Astrocyte (in vitro differentiated cells and primary cell): ENCODE results near the gene P2RY6. TPM values are rescaled to one million over a fixed set of nuclear protein-coding genes. Genes with fewer than 3 reads are reported as not detected.
A peak's percentile ranks its signal among the peaks of the same experiment; 100 is the strongest.

ENCODE experiments used
- DNase-seq: peaks from one replicate; pipeline ENCODE4 v3.0.0-alpha.2; 2010; ENCODE audit warnings: low read depth
- FAIRE-seq: peaks from 2 replicates; lab custom pipeline; 2011; peaks lifted over from hg19 to GRCh38; lab: Jason Lieb, UNC
- H2AFZ ChIP-seq: 2 replicates; pipeline ENCODE4 v1.6.0; 2012; ENCODE audit warnings: low read depth, low read length, inconsistent platforms
- H3K27ac ChIP-seq: 2 replicates; pipeline ENCODE4 v1.5.1; 2011; ENCODE audit warnings: low read depth, low read length, inconsistent platforms
- H3K27me3 ChIP-seq: 2 replicates; pipeline ENCODE4 v1.6.0; 2011; ENCODE audit warnings: low read length, inconsistent platforms; ENCODE audit not compliant: insufficient read depth
- H3K36me3 ChIP-seq: 2 replicates; pipeline ENCODE4 v1.5.1; 2011; ENCODE audit warnings: low read length, inconsistent platforms; ENCODE audit not compliant: insufficient read depth
- H3K4me1 ChIP-seq: 2 replicates; pipeline ENCODE4 v1.5.1; 2011; ENCODE audit warnings: low read length, inconsistent platforms; ENCODE audit not compliant: insufficient read depth
- H3K4me2 ChIP-seq: 2 replicates; pipeline ENCODE4 v1.6.0; 2012; ENCODE audit warnings: low read length, inconsistent platforms
- H3K4me3 ChIP-seq: 2 replicates; pipeline ENCODE4 v1.5.1; 2011; ENCODE audit warnings: low read depth, mild to moderate bottlenecking, low read length, inconsistent platforms; ENCODE audit not compliant: insufficient read depth
- H3K79me2 ChIP-seq: 2 replicates; pipeline ENCODE4 v1.6.0; 2012; ENCODE audit warnings: mild to moderate bottlenecking, low read length, inconsistent platforms; ENCODE audit not compliant: insufficient read depth
- H3K9ac ChIP-seq: 2 replicates; pipeline ENCODE4 v1.6.0; 2012; ENCODE audit warnings: mild to moderate bottlenecking, low read length, inconsistent platforms
- H3K9me3 ChIP-seq: 2 replicates; pipeline ENCODE4 v1.5.1; 2012; ENCODE audit warnings: low read depth, mild to moderate bottlenecking, low read length, inconsistent platforms; ENCODE audit not compliant: insufficient read depth
- H4K20me1 ChIP-seq: 2 replicates; pipeline ENCODE4 v1.6.0; 2012; ENCODE audit warnings: low read length, inconsistent platforms; ENCODE audit not compliant: insufficient read depth
- H3K27ac Mint-ChIP-seq: one replicate; pipeline ENCODE4 v1.8.0; 2021; ENCODE audit warnings: mild to moderate bottlenecking, mixed read lengths; ENCODE audit not compliant: unreplicated experiment
- H3K27me3 Mint-ChIP-seq: one replicate; pipeline ENCODE4 v1.8.0; 2021; ENCODE audit warnings: low read depth, mixed read lengths; ENCODE audit not compliant: unreplicated experiment
- H3K36me3 Mint-ChIP-seq: one replicate; pipeline ENCODE4 v1.8.0; 2021; ENCODE audit warnings: low read depth, mixed read lengths; ENCODE audit not compliant: unreplicated experiment
- H3K4me1 Mint-ChIP-seq: one replicate; pipeline ENCODE4 v1.8.0; 2021; ENCODE audit warnings: low read depth, mixed read lengths; ENCODE audit not compliant: unreplicated experiment
- H3K4me3 Mint-ChIP-seq: one replicate; pipeline ENCODE4 v1.8.0; 2021; ENCODE audit warnings: mild to moderate bottlenecking, moderate library complexity, mixed read lengths; ENCODE audit not compliant: unreplicated experiment
- H3K9me3 Mint-ChIP-seq: one replicate; pipeline ENCODE4 v1.8.0; 2021; ENCODE audit warnings: mild to moderate bottlenecking, mixed read lengths; ENCODE audit not compliant: unreplicated experiment
- CTCF ChIP-seq: IDR thresholded peaks from 2 replicates; pipeline ENCODE4 v1.5.1; 2011; ENCODE audit warnings: low read depth, mild to moderate bottlenecking, inconsistent platforms, low read length, moderate library complexity; ENCODE audit not compliant: insufficient read depth
- EZH2 ChIP-seq: IDR thresholded peaks from 2 replicates; pipeline ENCODE4 v1.6.1; 2012; ENCODE audit warnings: mild to moderate bottlenecking, low read length, inconsistent platforms; ENCODE audit not compliant: insufficient read depth
- total RNA-seq: library from RNA; stranded (reverse); gene quantifications from 2 replicates; pipeline ENCODE4 v1.2.1, GENCODE V29; 2021

The P2RY6 gene
- total RNA-seq, 1 donor from 2014 or later = 0.75 TPM

- no peaks in the 10 kb centered on the region for H3K36me3 ChIP-seq
- peak; percentile 98 for TF ChIP-seq CTCF
- no peak for TF ChIP-seq EZH2
- no peaks in the 10 kb centered on the region for H3K9me3 Mint-ChIP-seq
- H4K20me1 ChIP-seq = no peaks in the 10 kb centered on the region
- no peak overlapping the region for H3K4me3 ChIP-seq
- H3K27ac Mint-ChIP-seq = peak overlapping the region; percentile 75
- no peaks in the 10 kb centered on the region for H3K27me3 ChIP-seq
- peaks cover 5% of the 10 kb centered on the region for H3K4me1 Mint-ChIP-seq
- peak overlapping the region; percentile 20 for H3K9ac ChIP-seq
- no peak overlapping the region for H3K4me3 Mint-ChIP-seq
- H3K4me2 ChIP-seq = peak overlapping the region; percentile 50
- peaks cover 12% of the 10 kb centered on the region for H3K4me1 ChIP-seq
- peak overlapping the region; percentile 33 for H3K27ac ChIP-seq
- no peaks in the 10 kb centered on the region for H3K79me2 ChIP-seq
- H3K9me3 ChIP-seq = no peaks in the 10 kb centered on the region
- H2AFZ ChIP-seq = peak overlapping the region; percentile 59
- FAIRE-seq = peak; percentile 74
- H3K36me3 Mint-ChIP-seq = peaks cover 3% of the 10 kb centered on the region
- H3K27me3 Mint-ChIP-seq = peaks cover 41% of the 10 kb centered on the region
- peak; percentile 53 for DNase-seq
These were observed 23.3 kb downstream of the P2RY6 start for GRCh38 chr11:73295241-73295995.

GRCh38 chr11:73295996-73296318 lies 23.8 kb downstream of the P2RY6 start:
- H3K36me3 Mint-ChIP-seq = peaks cover 3% of the 10 kb centered on the region
- no peak overlapping the region for H3K27ac Mint-ChIP-seq
- no peak overlapping the region for H3K27ac ChIP-seq
- H2AFZ ChIP-seq = no peak overlapping the region
- DNase-seq (no peak), FAIRE-seq (no peak)
- H4K20me1 ChIP-seq = no peaks in the 10 kb centered on the region
- H3K9me3 Mint-ChIP-seq = no peaks in the 10 kb centered on the region
- H3K79me2 ChIP-seq = no peaks in the 10 kb centered on the region
- no peak overlapping the region for H3K4me3 ChIP-seq
- H3K27me3 ChIP-seq = no peaks in the 10 kb centered on the region
- no peaks in the 10 kb centered on the region for H3K9me3 ChIP-seq
- no peaks in the 10 kb centered on the region for H3K36me3 ChIP-seq
- no peak overlapping the region for H3K9ac ChIP-seq
- no peak overlapping the region for H3K4me3 Mint-ChIP-seq
- peaks cover 12% of the 10 kb centered on the region for H3K4me1 ChIP-seq
- H3K4me1 Mint-ChIP-seq = peaks cover 5% of the 10 kb centered on the region
- peaks cover 42% of the 10 kb centered on the region for H3K27me3 Mint-ChIP-seq
- TF ChIP-seq EZH2 (no peak), CTCF (no peak)
- peak overlapping the region; percentile 10 for H3K4me2 ChIP-seq

GRCh38 chr11:73296501-73297230 lies 24.5 kb downstream of the P2RY6 start:
- no peak overlapping the region for H3K4me2 ChIP-seq
- H3K79me2 ChIP-seq = no peaks in the 10 kb centered on the region
- Mint-ChIP-seq H3K27ac (no peak overlapping the region), H3K36me3 (peaks cover 3% of the 10 kb centered on the region), H3K4me1 (peaks cover 5% of the 10 kb centered on the region), H3K27me3 (peaks cover 38% of the 10 kb centered on the region), H3K9me3 (no peaks in the 10 kb centered on the region), H3K4me3 (no peak overlapping the region)
- H4K20me1 ChIP-seq = no peaks in the 10 kb centered on the region
- H3K4me1 ChIP-seq = peaks cover 12% of the 10 kb centered on the region
- H3K27ac ChIP-seq = no peak overlapping the region
- no peaks in the 10 kb centered on the region for H3K9me3 ChIP-seq
- no peaks in the 10 kb centered on the region for H3K27me3 ChIP-seq
- TF ChIP-seq CTCF = no peak
- no peak for TF ChIP-seq EZH2
- H3K36me3 ChIP-seq = no peaks in the 10 kb centered on the region
- no peak overlapping the region for H2AFZ ChIP-seq
- DNase-seq = no peak
- FAIRE-seq = no peak
- no peak overlapping the region for H3K9ac ChIP-seq
- no peak overlapping the region for H3K4me3 ChIP-seq
